ENCODE data around the gene POLRMT.

DNA sequence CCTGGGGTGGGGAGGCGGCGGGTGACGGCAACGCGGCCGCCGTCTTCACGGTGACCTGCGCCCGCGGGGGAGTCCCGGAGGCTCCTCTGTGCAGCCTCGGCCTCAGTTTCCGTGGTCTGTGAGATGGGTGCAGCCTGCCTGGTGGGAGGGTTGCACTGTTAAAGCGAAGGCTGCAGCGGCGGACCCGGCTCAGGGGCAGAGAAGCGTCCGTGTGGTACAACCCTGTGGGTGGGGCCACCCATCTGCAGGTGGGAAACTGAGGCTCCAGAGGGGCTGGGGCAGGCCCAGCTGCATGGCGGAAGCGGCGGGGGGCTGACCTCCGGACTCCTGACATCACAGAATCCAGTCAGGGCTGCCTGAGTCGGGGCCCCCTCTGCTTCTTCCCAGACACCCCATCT, 6.8 kb upstream of the POLRMT start:
- TF ChIP-seq, protein P1, sequence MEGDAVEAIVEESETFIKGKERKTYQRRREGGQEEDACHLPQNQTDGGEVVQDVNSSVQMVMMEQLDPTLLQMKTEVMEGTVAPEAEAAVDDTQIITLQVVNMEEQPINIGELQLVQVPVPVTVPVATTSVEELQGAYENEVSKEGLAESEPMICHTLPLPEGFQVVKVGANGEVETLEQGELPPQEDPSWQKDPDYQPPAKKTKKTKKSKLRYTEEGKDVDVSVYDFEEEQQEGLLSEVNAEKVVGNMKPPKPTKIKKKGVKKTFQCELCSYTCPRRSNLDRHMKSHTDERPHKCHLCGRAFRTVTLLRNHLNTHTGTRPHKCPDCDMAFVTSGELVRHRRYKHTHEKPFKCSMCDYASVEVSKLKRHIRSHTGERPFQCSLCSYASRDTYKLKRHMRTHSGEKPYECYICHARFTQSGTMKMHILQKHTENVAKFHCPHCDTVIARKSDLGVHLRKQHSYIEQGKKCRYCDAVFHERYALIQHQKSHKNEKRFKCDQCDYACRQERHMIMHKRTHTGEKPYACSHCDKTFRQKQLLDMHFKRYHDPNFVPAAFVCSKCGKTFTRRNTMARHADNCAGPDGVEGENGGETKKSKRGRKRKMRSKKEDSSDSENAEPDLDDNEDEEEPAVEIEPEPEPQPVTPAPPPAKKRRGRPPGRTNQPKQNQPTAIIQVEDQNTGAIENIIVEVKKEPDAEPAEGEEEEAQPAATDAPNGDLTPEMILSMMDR (IDR thresholded peaks at IDR 0.05), result no peak
- no peak for TF ChIP-seq POLR2A (IDR thresholded peaks at IDR 0.05)
